Sigmoid colon (tissue), 7 donors: ENCODE results near the gene PRKG1. TPM values are rescaled to one million over a fixed set of nuclear protein-coding genes. Genes with fewer than 3 reads are reported as not detected.

Experiments used
- DNase-seq: peaks from one replicate; pipeline ENCODE4 v3.0.0-alpha.2; 2019
- H3K27ac ChIP-seq, 4 donors: fragments of 200-600 bp; sonication (generic); one replicate each; pipeline ENCODE4 v1.5.1; 2016 to 2019; ENCODE audit warnings: mild to moderate bottlenecking in 1 of 4
- H3K27me3 ChIP-seq, 3 donors: fragments of 200-600 bp; sonication (generic); one replicate each; pipeline ENCODE4 v1.5.1; 2019; ENCODE audit warnings: mild to moderate bottlenecking in 1 of 3
- H3K36me3 ChIP-seq, 4 donors: fragments of 200-600 bp; sonication (generic); one replicate each; pipeline ENCODE4 v1.5.1; 2016 to 2019
- H3K4me1 ChIP-seq, 4 donors: fragments of 200-600 bp; sonication (generic); one replicate each; pipeline ENCODE4 v1.5.1; 2017 to 2019
- H3K4me3 ChIP-seq, 4 donors: fragments of 200-600 bp; sonication (generic); one replicate each; pipeline ENCODE4 v1.5.1; 2017 to 2019; ENCODE audit warnings: mild to moderate bottlenecking in 2 of 4, moderate library complexity in 1 of 4
- H3K9me3 ChIP-seq, 4 donors: fragments of 200-600 bp in 3 of 4; sonication (generic) in 3 of 4; one replicate each; pipeline versions ENCODE4 v1.5.1 to v1.6.1; 2013 to 2019
- CTCF ChIP-seq, 4 experiments: fragments of 450-650 bp in 3 of 4; fragments of 200-600 bp in 1 of 4; IDR thresholded peaks; one replicate each; pipeline ENCODE4 v1.5.1; 2016 to 2019; ENCODE audit warnings: antibody characterized with exemption in 4 of 4, mild to moderate bottlenecking in 3 of 4, moderate library complexity in 2 of 4
- EP300 ChIP-seq, 4 donors: sonication (generic); formaldehyde crosslinking; IDR thresholded peaks; one replicate each; pipeline ENCODE4 v1.6.1; 2017; ENCODE audit warnings: antibody characterized with exemption in 4 of 4
- POLR2A ChIP-seq, 2 donors: fragments of 450-650 bp; IDR thresholded peaks; one replicate each; pipeline ENCODE4 v1.6.1; 2016; ENCODE audit warnings: antibody characterized with exemption in 2 of 2, mild to moderate bottlenecking in 2 of 2, moderate library complexity in 2 of 2
- POLR2AphosphoS5 ChIP-seq, 4 donors: sonication (generic); formaldehyde crosslinking; IDR thresholded peaks; one replicate each; pipeline ENCODE4 v1.6.1; 2017; ENCODE audit warnings: antibody characterized with exemption in 4 of 4
- WGBS, 2 donors: extraction: QIAGEN DNeasy Blood & Tissue Kit; methylation state at CpG; one replicate each; pipeline ENCODE4 v1.1.7; 2013; 5-methylcytosine and 5-hydroxymethylcytosine counted together
- intact Hi-C: fragments of 100-400 bp; cut with DNase I; formaldehyde crosslinking; loops from one replicate; pipeline ENCODE4 v1.15.1; 2023
- polyA plus RNA-seq, 3 donors: library from polyadenylated mRNA; stranded (reverse); fragments of 200-250 nt; gene quantifications; one replicate each; pipeline ENCODE4 v1.2.3, GENCODE V29; 2013
- total RNA-seq, 4 donors: library from RNA; depleted of rRNA; stranded (reverse); fragments of >200 nt; gene quantifications; one replicate each; pipeline ENCODE4 v1.1.0, GENCODE V29; 2016
- donor health status: healthy with polysubstance abuse.
- donor health status: Bipolar disorder and iron deficiency.
- donor health status: healthy.

Gene PRKG1
- total and polyA plus RNA-seq, 7 donors: 3.7 to 92.9 (median 60.2) TPM

- intact Hi-C loops: loop anchor here (5.0 kb wide), 1 partner anchor 468 kb away; no protein-coding TSS in a partner anchor
Observed at GRCh38 chr10:52313933-52314821, 1239.9 kb downstream of the PRKG1 start, which contains the start of gene DKK1. Gene DKK1, plus strand, starts transcription at chr10:52314281. Its CDS starts 154 bp downstream, at chr10:52314435.

GRCh38 chr10:52314822-52315552 is 1240.7 kb downstream of the PRKG1 start:
- WGBS, 2 donors: 7 to 12% methylated on average over 36 of the region's 36 CpGs
- TF ChIP-seq EP300 (IDR thresholded peaks at IDR 0.05): no peak
- no peak for TF ChIP-seq CTCF (IDR thresholded peaks at IDR 0.05)
- no peak for TF ChIP-seq POLR2A (IDR thresholded peaks at IDR 0.05)
- no peak for TF ChIP-seq POLR2AphosphoS5 (IDR thresholded peaks at IDR 0.05)
- H3K9me3 ChIP-seq: no peaks in the 10 kb centered on the region
- no peaks in the 10 kb centered on the region for H3K36me3 ChIP-seq
- peak overlapping the region in 3 of 4 donors; percentile 48 to 53 (median 52) for H3K4me3 ChIP-seq
- intact Hi-C loops: loop anchor here (5.0 kb wide), 1 partner anchor 467 kb away; no protein-coding TSS in a partner anchor
- H3K27me3 ChIP-seq: peaks cover 15 to 32% (median 21%) of the 10 kb centered on the region in 3 donors
- H3K27ac ChIP-seq: no peak overlapping the region
- peaks cover 0 to 24% (median 22%) of the 10 kb centered on the region in 4 donors for H3K4me1 ChIP-seq
- no peak for DNase-seq

More at GRCh38 chr10:52313933-52314821, 1239.9 kb downstream of the PRKG1 start, which contains the start of gene DKK1:
- no peak for TF ChIP-seq POLR2AphosphoS5 (IDR thresholded peaks at IDR 0.05)
- peak in 3 of 4 experiments; percentile 30 to 52 (median 46) for TF ChIP-seq CTCF (IDR thresholded peaks at IDR 0.05)
- H3K4me1 ChIP-seq: peaks cover 0 to 24% (median 22%) of the 10 kb centered on the region in 4 donors
- WGBS, 2 donors: 1% methylated on average over 55 of the region's 55 CpGs
- H3K36me3 ChIP-seq: no peaks in the 10 kb centered on the region
- H3K9me3 ChIP-seq: no peaks in the 10 kb centered on the region
- H3K4me3 ChIP-seq: peak within 1 kb of the TSS; percentile 17 to 53 (median 50)
- no peak within 1 kb of the TSS for H3K27ac ChIP-seq
- peak; percentile 69 for DNase-seq
- H3K27me3 ChIP-seq: peaks cover 15 to 32% (median 24%) of the 10 kb centered on the region in 3 donors

- H3K4me1 ChIP-seq: peaks cover 0 to 24% (median 22%) of the 10 kb centered on the region in 4 donors
- no peak for TF ChIP-seq POLR2AphosphoS5 (IDR thresholded peaks at IDR 0.05)
- TF ChIP-seq POLR2A (IDR thresholded peaks at IDR 0.05): no peak
- no peak for TF ChIP-seq EP300 (IDR thresholded peaks at IDR 0.05)
- no peak for TF ChIP-seq CTCF (IDR thresholded peaks at IDR 0.05)
- intact Hi-C loops: no loop called here
- 57 to 68% methylated on average over 1 of the region's 1 CpG for WGBS, 2 donors
- no peak overlapping the region for H3K27ac ChIP-seq
- no peak overlapping the region for H3K4me3 ChIP-seq
- no peak for DNase-seq
- H3K27me3 ChIP-seq: peaks cover 12 to 24% (median 21%) of the 10 kb centered on the region in 3 donors
- H3K36me3 ChIP-seq: no peaks in the 10 kb centered on the region
- H3K9me3 ChIP-seq: no peaks in the 10 kb centered on the region
Observed at GRCh38 chr10:52316001-52316400, 1241.7 kb downstream of the PRKG1 start.

- Histone ChIP-seq H3K4me1 (peaks cover 0 to 24% (median 22%) of the 10 kb centered on the region in 4 donors), H3K27me3 (peaks cover 12 to 24% (median 21%) of the 10 kb centered on the region in 3 donors), H3K36me3 (no peaks in the 10 kb centered on the region), H3K9me3 (no peaks in the 10 kb centered on the region), H3K4me3 (no peak overlapping the region), H3K27ac (no peak overlapping the region)
- 92 to 93% methylated on average over 4 of the region's 4 CpGs for WGBS, 2 donors
- intact Hi-C loops: no loop called here
- TF ChIP-seq CTCF (IDR thresholded peaks at IDR 0.05) (no peak), POLR2AphosphoS5 (IDR thresholded peaks at IDR 0.05) (no peak), EP300 (IDR thresholded peaks at IDR 0.05) (no peak), POLR2A (IDR thresholded peaks at IDR 0.05) (no peak)
- DNase-seq: no peak
Observed at GRCh38 chr10:52316500-52316899, 1242.2 kb downstream of the PRKG1 start.
